ENCODE measurements around the gene MARK4. TPM values are rescaled to one million over a fixed set of nuclear protein-coding genes. Genes with fewer than 3 reads are reported as not detected.
A peak's percentile ranks its signal among the peaks of the same experiment; 100 is the strongest.

The MARK4 gene
- total RNA-seq, 1 experiment from 2014 or later = 17.9 TPM

DNA sequence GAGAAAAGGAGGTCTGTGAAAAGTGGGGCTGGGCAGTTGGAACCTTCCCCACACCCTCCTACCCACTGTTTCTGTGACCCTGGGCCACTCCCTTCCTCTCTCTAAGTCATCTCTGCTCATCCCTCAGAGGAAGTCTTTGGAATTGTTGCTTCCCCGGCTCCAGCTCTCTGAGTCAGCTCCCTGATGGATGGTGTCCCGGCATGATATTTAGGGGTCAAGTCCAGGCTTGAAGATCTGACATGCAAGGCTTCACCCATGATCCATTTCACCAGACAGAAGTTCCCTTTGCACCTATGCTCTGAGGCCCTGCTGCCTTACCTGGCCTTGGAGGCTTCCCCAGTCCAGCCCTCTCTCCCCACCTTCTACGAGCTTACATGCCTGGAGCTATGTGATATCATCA lies 19.2 kb upstream of the MARK4 start:
- Histone ChIP-seq H3K27me3 (ENCODE audit: low read length) (no peaks in the 10 kb centered on the region), H3K36me3 (ENCODE audit: insufficient read depth, low read length) (no peaks in the 10 kb centered on the region), H3K4me1 (ENCODE audit: low read length) (no peaks in the 10 kb centered on the region), H3K9ac (ENCODE audit: low read length) (no peak overlapping the region), H3K27ac (ENCODE audit: low read length) (no peak overlapping the region), H3K79me2 (ENCODE audit: low read length) (no peaks in the 10 kb centered on the region), H2AFZ (ENCODE audit: low read length) (no peak overlapping the region), H4K20me1 (ENCODE audit: insufficient read depth, low read depth, low read length) (no peaks in the 10 kb centered on the region), H3K9me2 (replicated peaks; ENCODE audit: insufficient read depth, low read length) (no peaks in the 10 kb centered on the region), H3K4me2 (ENCODE audit: low read depth, low read length, poor library complexity, severe bottlenecking) (no peak overlapping the region), H3K4me3 (ENCODE audit: low read length) (no peak overlapping the region), H3K9me3 (ENCODE audit: low read length) (no peaks in the 10 kb centered on the region)
- DNase-seq = no peak

DNA sequence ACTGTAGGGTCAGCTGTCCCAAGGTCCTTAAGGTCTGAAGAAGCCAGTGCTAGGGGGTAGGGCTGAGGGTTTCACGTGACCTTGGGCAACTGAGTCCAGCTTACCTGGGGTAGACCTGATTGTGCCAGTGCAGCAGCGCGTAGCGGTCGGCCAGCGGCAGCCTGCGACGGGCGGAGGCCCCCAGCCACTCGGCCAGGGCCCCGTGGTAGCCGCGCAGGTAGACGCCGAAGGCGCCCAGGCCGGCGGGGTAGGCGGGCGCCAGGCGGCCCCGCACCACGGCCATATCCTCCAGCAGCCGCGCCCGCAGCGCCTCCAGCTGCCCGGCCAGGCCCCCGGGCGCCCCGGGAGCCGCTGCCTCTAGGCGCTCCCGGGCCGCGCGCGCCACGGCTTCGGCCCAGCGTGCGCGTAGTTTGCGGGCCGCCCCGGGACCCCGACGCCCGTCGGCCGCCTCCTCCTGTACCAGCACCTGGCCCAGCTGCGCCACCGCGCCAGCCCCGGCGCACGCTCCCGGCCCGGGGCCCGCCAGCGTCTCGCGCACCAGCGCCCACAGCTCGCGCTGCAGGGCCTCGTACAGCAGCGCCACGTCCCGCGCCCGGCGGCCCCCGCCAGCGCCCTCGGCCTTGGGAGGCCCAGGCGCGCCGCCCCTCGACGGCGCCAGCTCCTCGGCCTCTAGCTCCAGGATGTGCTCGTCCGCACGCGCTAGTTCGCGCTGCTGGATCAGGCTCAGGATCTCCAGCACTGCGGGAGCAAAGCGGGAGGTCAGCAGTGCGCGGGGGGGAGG lies 16.8 kb upstream of the MARK4 start:
- Histone ChIP-seq H3K9me2 (replicated peaks; ENCODE audit: insufficient read depth, low read length) (no peaks in the 10 kb centered on the region), H3K9ac (ENCODE audit: low read length) (no peak overlapping the region), H3K4me1 (ENCODE audit: low read length) (no peaks in the 10 kb centered on the region), H2AFZ (ENCODE audit: low read length) (no peak overlapping the region), H4K20me1 (ENCODE audit: insufficient read depth, low read depth, low read length) (no peaks in the 10 kb centered on the region), H3K4me3 (ENCODE audit: low read length) (no peak overlapping the region), H3K9me3 (ENCODE audit: low read length) (no peaks in the 10 kb centered on the region), H3K36me3 (ENCODE audit: insufficient read depth, low read length) (no peaks in the 10 kb centered on the region), H3K79me2 (ENCODE audit: low read length) (no peaks in the 10 kb centered on the region), H3K27ac (ENCODE audit: low read length) (no peak overlapping the region), H3K4me2 (ENCODE audit: low read depth, low read length, poor library complexity, severe bottlenecking) (no peak overlapping the region), H3K27me3 (ENCODE audit: low read length) (no peaks in the 10 kb centered on the region)
- DNase-seq = no peak

- Histone ChIP-seq H3K27me3 (ENCODE audit: low read length) (no peaks in the 10 kb centered on the region), H3K4me2 (ENCODE audit: low read depth, low read length, poor library complexity, severe bottlenecking) (no peak overlapping the region), H4K20me1 (ENCODE audit: insufficient read depth, low read depth, low read length) (no peaks in the 10 kb centered on the region), H3K9me2 (replicated peaks; ENCODE audit: insufficient read depth, low read length) (no peaks in the 10 kb centered on the region), H3K4me3 (ENCODE audit: low read length) (no peak overlapping the region), H3K4me1 (ENCODE audit: low read length) (no peaks in the 10 kb centered on the region), H3K79me2 (ENCODE audit: low read length) (no peaks in the 10 kb centered on the region), H3K36me3 (ENCODE audit: insufficient read depth, low read length) (no peaks in the 10 kb centered on the region), H3K9ac (ENCODE audit: low read length) (no peak overlapping the region), H3K9me3 (ENCODE audit: low read length) (no peaks in the 10 kb centered on the region), H2AFZ (ENCODE audit: low read length) (no peak overlapping the region), H3K27ac (ENCODE audit: low read length) (no peak overlapping the region)
- DNase-seq = no peak
Measured at GRCh38 chr19:45235485-45235884, 15.6 kb upstream of the MARK4 start.

DNA sequence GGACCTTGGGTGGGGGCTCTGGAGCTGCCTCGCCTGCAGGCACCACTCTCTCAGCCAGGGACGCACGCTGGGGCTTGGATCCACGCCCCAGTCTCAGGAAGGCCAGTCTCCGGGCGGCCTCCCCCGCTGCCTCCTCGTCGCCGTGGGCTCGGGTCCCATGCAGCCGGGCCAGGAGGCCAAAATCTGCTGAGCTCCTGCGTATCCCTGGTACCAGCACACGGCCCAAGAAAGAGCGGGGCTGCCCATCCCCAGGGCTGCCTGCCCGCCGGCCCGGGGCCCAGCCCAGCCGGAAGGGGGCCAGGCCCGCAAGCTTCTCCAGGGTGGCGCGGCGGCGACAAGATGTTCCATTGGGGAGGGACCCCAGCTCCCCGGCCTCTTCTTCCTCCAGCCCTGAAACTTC lies 12.5 kb upstream of the MARK4 start:
- Histone ChIP-seq H3K9me3 (ENCODE audit: low read length) (no peaks in the 10 kb centered on the region), H3K36me3 (ENCODE audit: insufficient read depth, low read length) (no peaks in the 10 kb centered on the region), H3K79me2 (ENCODE audit: low read length) (no peaks in the 10 kb centered on the region), H3K27ac (ENCODE audit: low read length) (no peak overlapping the region), H3K27me3 (ENCODE audit: low read length) (no peaks in the 10 kb centered on the region), H3K4me1 (ENCODE audit: low read length) (no peaks in the 10 kb centered on the region), H3K9me2 (replicated peaks; ENCODE audit: insufficient read depth, low read length) (no peaks in the 10 kb centered on the region), H4K20me1 (ENCODE audit: insufficient read depth, low read depth, low read length) (no peaks in the 10 kb centered on the region), H2AFZ (ENCODE audit: low read length) (no peak overlapping the region), H3K9ac (ENCODE audit: low read length) (no peak overlapping the region), H3K4me2 (ENCODE audit: low read depth, low read length, poor library complexity, severe bottlenecking) (no peak overlapping the region), H3K4me3 (ENCODE audit: low read length) (no peak overlapping the region)
- DNase-seq = no peak

DNA sequence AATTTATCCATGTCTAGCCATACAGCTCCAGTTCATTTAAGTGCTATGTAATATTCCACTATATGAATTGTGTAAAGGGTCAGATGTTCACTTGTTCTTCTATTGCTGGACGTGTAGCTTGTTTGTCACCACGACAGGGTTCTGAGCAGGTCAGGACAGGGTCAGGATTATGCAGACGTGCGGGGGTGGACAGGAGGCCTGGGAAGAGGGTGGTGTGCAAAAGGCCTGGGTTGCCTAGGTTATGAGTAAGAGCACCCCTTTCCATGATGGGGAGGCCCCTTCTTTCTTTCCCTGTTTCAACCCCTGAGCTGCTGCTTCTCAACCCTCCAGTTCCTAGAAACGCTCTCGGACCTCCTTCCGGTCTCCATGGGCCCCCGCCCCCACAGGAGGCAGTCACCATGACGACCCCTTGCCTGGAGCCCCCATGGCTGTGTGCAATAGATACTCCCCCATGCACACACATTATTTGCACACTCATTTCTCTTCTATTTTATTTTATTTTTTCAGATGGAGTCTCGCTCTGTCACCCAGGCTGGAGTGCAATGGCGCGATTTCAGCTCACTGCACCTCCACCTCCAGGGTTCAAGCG lies 7.8 kb upstream of the MARK4 start:
- Histone ChIP-seq H3K4me2 (ENCODE audit: low read depth, low read length, poor library complexity, severe bottlenecking) (no peak overlapping the region), H3K4me3 (ENCODE audit: low read length) (no peak overlapping the region), H3K27ac (ENCODE audit: low read length) (no peak overlapping the region), H4K20me1 (ENCODE audit: insufficient read depth, low read depth, low read length) (no peaks in the 10 kb centered on the region), H3K9me3 (ENCODE audit: low read length) (no peaks in the 10 kb centered on the region), H3K36me3 (ENCODE audit: insufficient read depth, low read length) (no peaks in the 10 kb centered on the region), H3K9ac (ENCODE audit: low read length) (no peak overlapping the region), H2AFZ (ENCODE audit: low read length) (no peak overlapping the region), H3K79me2 (ENCODE audit: low read length) (no peaks in the 10 kb centered on the region), H3K9me2 (replicated peaks; ENCODE audit: insufficient read depth, low read length) (no peaks in the 10 kb centered on the region), H3K27me3 (ENCODE audit: low read length) (no peaks in the 10 kb centered on the region), H3K4me1 (ENCODE audit: low read length) (no peaks in the 10 kb centered on the region)
- no peak for DNase-seq

GRCh38 chr19:45244133-45244794 lies 6.8 kb upstream of the MARK4 start:
- H3K4me2 ChIP-seq (ENCODE audit: low read depth, low read length, poor library complexity, severe bottlenecking) = no peak overlapping the region
- H3K9ac ChIP-seq (ENCODE audit: low read length) = no peak overlapping the region
- H3K9me2 ChIP-seq (replicated peaks; ENCODE audit: insufficient read depth, low read length) = no peaks in the 10 kb centered on the region
- H3K79me2 ChIP-seq (ENCODE audit: low read length) = no peaks in the 10 kb centered on the region
- H3K4me1 ChIP-seq (ENCODE audit: low read length) = no peaks in the 10 kb centered on the region
- no peak overlapping the region for H2AFZ ChIP-seq (ENCODE audit: low read length)
- H3K27me3 ChIP-seq (ENCODE audit: low read length) = no peaks in the 10 kb centered on the region
- peak; percentile 29 for DNase-seq
- no peaks in the 10 kb centered on the region for H3K36me3 ChIP-seq (ENCODE audit: insufficient read depth, low read length)
- no peaks in the 10 kb centered on the region for H4K20me1 ChIP-seq (ENCODE audit: insufficient read depth, low read depth, low read length)
- H3K27ac ChIP-seq (ENCODE audit: low read length) = no peak overlapping the region
- H3K4me3 ChIP-seq (ENCODE audit: low read length) = no peak overlapping the region
- no peaks in the 10 kb centered on the region for H3K9me3 ChIP-seq (ENCODE audit: low read length)

DNA sequence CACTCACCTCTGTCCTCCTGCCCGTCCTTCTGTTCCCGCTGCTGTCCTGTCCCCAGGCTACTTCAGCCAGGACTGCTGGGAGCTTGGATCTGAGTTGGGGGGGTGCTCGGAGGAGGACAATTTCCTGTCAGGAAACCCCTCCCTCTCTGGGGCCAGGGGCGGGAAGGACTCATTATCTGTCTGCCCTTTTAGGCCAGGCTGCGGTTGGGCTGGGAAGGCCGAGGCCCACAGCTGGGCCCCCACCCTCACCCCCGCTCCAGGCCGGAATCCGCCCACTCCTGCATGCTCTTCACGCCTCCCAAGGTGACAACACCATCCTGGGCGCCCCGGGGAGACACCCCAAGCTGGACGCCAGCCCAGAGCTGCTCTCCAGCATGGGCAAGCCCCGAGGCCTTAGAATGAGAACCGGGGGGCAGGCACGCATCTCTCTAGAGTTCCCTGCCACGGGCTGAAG lies 5.7 kb upstream of the MARK4 start, which contains the start of gene EXOC3L2:
TSS of gene EXOC3L2 (minus strand) at position 74 of the 454 bp plus-strand sequence. CDS start 6,362 bp downstream, outside the sequence.
- DNase-seq = no peak
- no peaks in the 10 kb centered on the region for H3K27me3 ChIP-seq (ENCODE audit: low read length)
- H2AFZ ChIP-seq (ENCODE audit: low read length) = no peak within 1 kb of the TSS
- H3K36me3 ChIP-seq (ENCODE audit: insufficient read depth, low read length) = no peaks in the 10 kb centered on the region
- peaks cover 1% of the 10 kb centered on the region; the same call in 1 of the 2 replicates for H3K4me1 ChIP-seq (ENCODE audit: low read length)
- H3K4me3 ChIP-seq (ENCODE audit: low read length) = no peak within 1 kb of the TSS
- no peak within 1 kb of the TSS for H3K9ac ChIP-seq (ENCODE audit: low read length)
- no peaks in the 10 kb centered on the region for H4K20me1 ChIP-seq (ENCODE audit: insufficient read depth, low read depth, low read length)
- no peaks in the 10 kb centered on the region for H3K9me3 ChIP-seq (ENCODE audit: low read length)
- H3K9me2 ChIP-seq (replicated peaks; ENCODE audit: insufficient read depth, low read length) = no peaks in the 10 kb centered on the region
- no peaks in the 10 kb centered on the region for H3K79me2 ChIP-seq (ENCODE audit: low read length)
- H3K4me2 ChIP-seq (ENCODE audit: low read depth, low read length, poor library complexity, severe bottlenecking) = no peak within 1 kb of the TSS
- no peak within 1 kb of the TSS for H3K27ac ChIP-seq (ENCODE audit: low read length)

DNA sequence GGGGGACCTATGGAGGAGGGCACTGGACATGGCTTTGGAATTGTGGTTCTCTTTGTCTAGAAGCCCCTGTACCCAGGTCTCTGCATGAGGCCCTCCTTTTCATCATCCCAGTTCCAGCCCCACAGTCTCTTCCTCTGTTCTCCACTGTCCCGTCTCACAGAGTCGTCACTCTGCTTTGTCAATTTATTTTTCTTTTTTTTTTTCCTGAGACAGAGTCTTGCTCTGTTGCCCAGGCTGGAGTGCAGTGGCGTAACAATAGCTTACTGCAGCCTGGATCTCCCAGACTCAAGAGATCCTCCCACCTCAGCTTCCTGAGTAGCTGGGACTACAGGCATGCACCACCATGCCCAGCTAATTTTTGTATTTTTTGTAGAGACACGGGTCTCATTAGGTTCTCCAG lies 5.2 kb upstream of the MARK4 start:
- H3K9ac ChIP-seq (ENCODE audit: low read length) = no peak overlapping the region
- H2AFZ ChIP-seq (ENCODE audit: low read length) = no peak overlapping the region
- H3K4me1 ChIP-seq (ENCODE audit: low read length) = peaks cover 6% of the 10 kb centered on the region
- DNase-seq = peak; percentile 25
- H3K36me3 ChIP-seq (ENCODE audit: insufficient read depth, low read length) = no peaks in the 10 kb centered on the region
- H3K9me3 ChIP-seq (ENCODE audit: low read length) = no peaks in the 10 kb centered on the region
- H3K4me2 ChIP-seq (ENCODE audit: low read depth, low read length, poor library complexity, severe bottlenecking) = no peak overlapping the region
- H3K27ac ChIP-seq (ENCODE audit: low read length) = no peak overlapping the region
- H3K27me3 ChIP-seq (ENCODE audit: low read length) = no peaks in the 10 kb centered on the region
- H3K4me3 ChIP-seq (ENCODE audit: low read length) = no peak overlapping the region
- H3K9me2 ChIP-seq (replicated peaks; ENCODE audit: insufficient read depth, low read length) = no peaks in the 10 kb centered on the region
- H3K79me2 ChIP-seq (ENCODE audit: low read length) = no peaks in the 10 kb centered on the region
- no peaks in the 10 kb centered on the region for H4K20me1 ChIP-seq (ENCODE audit: insufficient read depth, low read depth, low read length)
